ENCODE data around the gene HAT1.
"Not testable (repeated sequence)": the region's sequence is repeated elsewhere in the genome, so short reads cannot be mapped to it uniquely, and the experiment has no call there.

Gene HAT1

GRCh38 chr2:171894612-171894947 is 27.7 kb upstream of the HAT1 start:
- no peak for DNase-seq (ENCODE audit: low read depth)
- peak overlapping the region; percentile 96 for H3K4me3 ChIP-seq (ENCODE audit: low read length)
- no peak for TF ChIP-seq CTCF (conservative IDR thresholded peaks at IDR 0.05; ENCODE audit: low read depth, low read length)

GRCh38 chr2:171895786-171896185 is 26.5 kb upstream of the HAT1 start:
- no peak for TF ChIP-seq CTCF (conservative IDR thresholded peaks at IDR 0.05; ENCODE audit: low read depth, low read length)
- no peak overlapping the region for H3K4me3 ChIP-seq (ENCODE audit: low read length)
- no peak for DNase-seq (ENCODE audit: low read depth)

- DNase-seq (ENCODE audit: low read depth); H3K4me3 ChIP-seq (ENCODE audit: low read length): not testable (repeated sequence)
Measured at GRCh38 chr2:171899623-171900282, 22.5 kb upstream of the HAT1 start.

GRCh38 chr2:171902840-171903420 is 19.3 kb upstream of the HAT1 start:
- no peak for DNase-seq (ENCODE audit: low read depth)
- no peak for TF ChIP-seq CTCF (conservative IDR thresholded peaks at IDR 0.05; ENCODE audit: low read depth, low read length)
- no peak overlapping the region for H3K4me3 ChIP-seq (ENCODE audit: low read length)

- TF ChIP-seq CTCF (conservative IDR thresholded peaks at IDR 0.05; ENCODE audit: low read depth, low read length) = no peak
- no peak for DNase-seq (ENCODE audit: low read depth)
- no peak overlapping the region for H3K4me3 ChIP-seq (ENCODE audit: low read length)
Measured at GRCh38 chr2:171908235-171908634, 14.0 kb upstream of the HAT1 start.

- no peak for TF ChIP-seq CTCF (conservative IDR thresholded peaks at IDR 0.05; ENCODE audit: low read depth, low read length)
- DNase-seq (ENCODE audit: low read depth) = no peak
- H3K4me3 ChIP-seq (ENCODE audit: low read length) = no peak overlapping the region
Measured at GRCh38 chr2:171909266-171909665, 13.0 kb upstream of the HAT1 start.

- TF ChIP-seq CTCF (conservative IDR thresholded peaks at IDR 0.05; ENCODE audit: low read depth, low read length) = no peak
- DNase-seq (ENCODE audit: low read depth) = no peak
- H3K4me3 ChIP-seq (ENCODE audit: low read length) = no peak overlapping the region
Measured at GRCh38 chr2:171910494-171910893, 11.8 kb upstream of the HAT1 start.
